ENCODE measurements around the gene KIF20B.

The KIF20B gene

GRCh38 chr10:89701242-89702120 lies at the start of gene KIF20B:
KIF20B (plus strand) TSS chr10:89701590; CDS start chr10:89705295, 3,705 bp downstream.
- DNase-seq, result peak; percentile 98

- DNase-seq, result no peak
Observed at GRCh38 chr10:89651916-89652573, 49.3 kb upstream of the KIF20B start.

GRCh38 chr10:89652806-89653370 lies 48.5 kb upstream of the KIF20B start:
- DNase-seq, result no peak

GRCh38 chr10:89653410-89653869 lies 48.0 kb upstream of the KIF20B start:
- DNase-seq, result no peak

- no peak for DNase-seq
Observed at GRCh38 chr10:89655722-89656121, 45.7 kb upstream of the KIF20B start.

GRCh38 chr10:89657302-89657701 lies 44.1 kb upstream of the KIF20B start:
- no peak for DNase-seq

GRCh38 chr10:89659143-89660131 lies 42.0 kb upstream of the KIF20B start:
- no peak for DNase-seq

- no peak for DNase-seq
Observed at GRCh38 chr10:89662596-89662995, 38.8 kb upstream of the KIF20B start.

GRCh38 chr10:89663144-89663543 lies 38.2 kb upstream of the KIF20B start:
- no peak for DNase-seq

- no peak for DNase-seq
Observed at GRCh38 chr10:89664203-89664602, 37.2 kb upstream of the KIF20B start.

GRCh38 chr10:89665302-89665701 lies 36.1 kb upstream of the KIF20B start:
- no peak for DNase-seq

- no peak for DNase-seq
Observed at GRCh38 chr10:89666138-89666537, 35.3 kb upstream of the KIF20B start.

- DNase-seq, result no peak
Observed at GRCh38 chr10:89668386-89669071, 32.9 kb upstream of the KIF20B start.

GRCh38 chr10:89669985-89670384 lies 31.4 kb upstream of the KIF20B start:
- DNase-seq, result no peak

- no peak for DNase-seq
Observed at GRCh38 chr10:89670926-89671325, 30.5 kb upstream of the KIF20B start.

GRCh38 chr10:89677341-89677740 lies 24.0 kb upstream of the KIF20B start:
- DNase-seq, result no peak

GRCh38 chr10:89679986-89680385 lies 21.4 kb upstream of the KIF20B start:
- DNase-seq, result no peak

- DNase-seq, result no peak
Observed at GRCh38 chr10:89683883-89684282, 17.5 kb upstream of the KIF20B start.

- no peak for DNase-seq
Observed at GRCh38 chr10:89684604-89685003, 16.8 kb upstream of the KIF20B start.

GRCh38 chr10:89685936-89686335 lies 15.5 kb upstream of the KIF20B start:
- DNase-seq, result no peak

GRCh38 chr10:89690027-89690426 lies 11.4 kb upstream of the KIF20B start:
- no peak for DNase-seq

- DNase-seq, result no peak
Observed at GRCh38 chr10:89692416-89692815, 9.0 kb upstream of the KIF20B start.
